OCI-LY3 (cell line): ENCODE data around the gene PSG6.
"Not testable (repeated sequence)": the region's sequence is repeated elsewhere in the genome, so short reads cannot be mapped to it uniquely, and the experiment has no call there.

Experiments
- CTCF ChIP-seq: fragments of 200-600, 300-600 bp; sonication (generic); IDR thresholded peaks from 2 replicates; pipeline ENCODE4 v1.5.1; 2014; ENCODE audit warnings: antibody characterized with exemption, low read length, low read depth
- EZH2phosphoT487 ChIP-seq: fragments of 200-600 bp; shearing (Covaris generic); IDR thresholded peaks from 2 replicates; pipeline ENCODE4 v1.6.1; 2018; ENCODE audit warnings: antibody characterized with exemption, mixed run types, low read depth

- not testable (repeated sequence) for TF ChIP-seq CTCF, EZH2phosphoT487
Measured at GRCh38 chr19:42887876-42888445, 29.7 kb downstream of the PSG6 start.
